Upper lobe of left lung (tissue), 4 donors: ENCODE measurements around the gene GSKIP.

Source experiments
- EP300 ChIP-seq, 4 donors: sonication (generic); formaldehyde crosslinking; IDR thresholded peaks; one replicate each; pipeline ENCODE4 v1.5.1; 2017; ENCODE audit warnings: antibody characterized with exemption in 4 of 4, control low read depth in 2 of 4
- POLR2AphosphoS5 ChIP-seq, 2 donors: sonication (generic); formaldehyde crosslinking; IDR thresholded peaks; one replicate each; pipeline ENCODE4 v1.5.1; 2017; ENCODE audit warnings: antibody characterized with exemption in 2 of 2
- TF ChIP-seq, protein P1 (sequence below), 6 experiments: fragments of 450-650 bp in 4 of 6; fragments of 200-600 bp in 2 of 6; sonication (generic) in 2 of 6; IDR thresholded peaks; one replicate each; pipeline ENCODE4 v1.5.1; 2016 to 2019; ENCODE audit warnings: antibody characterized with exemption in 6 of 6

DNA sequence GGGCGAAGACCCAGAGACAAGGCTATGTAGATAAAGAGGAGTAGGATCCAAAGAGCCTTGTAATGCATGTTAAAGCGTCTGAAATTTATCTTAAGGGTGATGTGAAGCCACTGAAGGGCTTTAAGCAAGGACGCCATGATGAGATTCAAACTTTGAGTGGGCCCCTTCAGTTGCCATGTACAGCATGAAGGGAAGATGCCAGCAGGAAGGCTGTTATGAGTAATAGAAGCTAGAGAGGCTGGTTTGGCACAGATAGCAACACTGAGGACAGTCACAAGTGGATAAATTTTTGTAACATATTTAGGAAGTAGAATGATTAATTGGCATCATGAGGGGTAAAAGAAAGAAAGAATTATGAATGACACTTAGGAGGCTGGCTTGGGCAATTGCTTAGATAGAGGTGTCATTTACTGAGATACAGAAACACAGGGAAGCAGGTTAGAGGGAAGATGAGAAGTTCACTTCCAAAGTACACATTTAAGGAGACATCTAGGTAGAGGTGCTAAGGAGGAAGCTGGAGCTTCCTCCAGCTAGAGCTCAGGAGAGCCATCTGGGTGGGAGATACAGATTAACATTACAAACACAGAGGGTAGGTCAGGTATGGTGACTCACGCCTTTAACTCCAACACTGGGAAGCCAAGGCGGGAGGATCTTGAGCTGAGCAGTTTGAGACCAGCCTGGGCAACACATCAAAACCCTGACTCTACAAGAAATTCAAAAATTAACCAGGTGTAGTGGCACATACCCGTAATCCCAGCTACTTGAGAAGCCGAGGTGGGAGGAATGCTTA, 13.8 kb upstream of the GSKIP start:
- TF ChIP-seq, protein P1, sequence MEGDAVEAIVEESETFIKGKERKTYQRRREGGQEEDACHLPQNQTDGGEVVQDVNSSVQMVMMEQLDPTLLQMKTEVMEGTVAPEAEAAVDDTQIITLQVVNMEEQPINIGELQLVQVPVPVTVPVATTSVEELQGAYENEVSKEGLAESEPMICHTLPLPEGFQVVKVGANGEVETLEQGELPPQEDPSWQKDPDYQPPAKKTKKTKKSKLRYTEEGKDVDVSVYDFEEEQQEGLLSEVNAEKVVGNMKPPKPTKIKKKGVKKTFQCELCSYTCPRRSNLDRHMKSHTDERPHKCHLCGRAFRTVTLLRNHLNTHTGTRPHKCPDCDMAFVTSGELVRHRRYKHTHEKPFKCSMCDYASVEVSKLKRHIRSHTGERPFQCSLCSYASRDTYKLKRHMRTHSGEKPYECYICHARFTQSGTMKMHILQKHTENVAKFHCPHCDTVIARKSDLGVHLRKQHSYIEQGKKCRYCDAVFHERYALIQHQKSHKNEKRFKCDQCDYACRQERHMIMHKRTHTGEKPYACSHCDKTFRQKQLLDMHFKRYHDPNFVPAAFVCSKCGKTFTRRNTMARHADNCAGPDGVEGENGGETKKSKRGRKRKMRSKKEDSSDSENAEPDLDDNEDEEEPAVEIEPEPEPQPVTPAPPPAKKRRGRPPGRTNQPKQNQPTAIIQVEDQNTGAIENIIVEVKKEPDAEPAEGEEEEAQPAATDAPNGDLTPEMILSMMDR (IDR thresholded peaks at IDR 0.05): no peak
- no peak for TF ChIP-seq EP300 (IDR thresholded peaks at IDR 0.05)
- TF ChIP-seq POLR2AphosphoS5 (IDR thresholded peaks at IDR 0.05): no peak
